GM12878 (cell line): ENCODE data around the gene SIL1. TPM values are rescaled to one million over a fixed set of nuclear protein-coding genes. Genes with fewer than 3 reads are reported as not detected.

Experiments used
- ATAC-seq: fragments of 200-7000 bp; cut with Tn5 transposase; 3 replicates; pipeline ENCODE4 v1.9.1; 2020; ENCODE audit warnings: mild to moderate bottlenecking, moderate library complexity
- BruUV-seq: library from RNA; stranded (reverse); fragments of 400-500 nt; replicated peaks from 2 replicates; lab custom pipeline; 2021; lab: Mats Ljungman, UMichigan
- CTCF ChIA-PET: fragments of 300-600 bp; sonication (Branson Sonifier 250); formaldehyde crosslinking; extraction: SDS; loops from one replicate; lab custom pipeline; 2021; ENCODE audit warnings: inconsistent platforms; lab: Yijun Ruan, JAX
- POLR2A ChIA-PET: fragments of 350-600 bp; formaldehyde crosslinking; extraction: SDS; loops from one replicate; lab custom pipeline; 2021; ENCODE audit warnings: inconsistent platforms; lab: Charles Lee
- RAD21 ChIA-PET: fragments of 300-600 bp; sonication (Branson Sonifier 250); formaldehyde crosslinking; loops from one replicate; lab custom pipeline; 2023; ENCODE audit warnings: antibody characterized with exemption; ENCODE audit not compliant: unreplicated experiment; lab: Charles Lee
- SMC1A ChIA-PET: fragments of 300-600 bp; sonication (Branson Sonifier 250); formaldehyde crosslinking; loops from one replicate; lab custom pipeline; 2023; ENCODE audit not compliant: unreplicated experiment, uncharacterized antibody; lab: Charles Lee
- DNase-seq: peaks from one replicate; pipeline ENCODE4 v3.0.0-alpha.2; 2011; ENCODE audit warnings: low read depth, low spot score
- FAIRE-seq: peaks from 3 replicates; lab custom pipeline; 2011; peaks lifted over from hg19 to GRCh38; lab: Jason Lieb, UNC
- H2AFZ ChIP-seq: 2 replicates; pipeline ENCODE4 v1.6.0; 2011; ENCODE audit warnings: low read depth, low read length, control low read depth; ENCODE audit not compliant: control insufficient read depth
- H3K27ac ChIP-seq: 2 replicates; pipeline ENCODE4 v1.5.1; 2011; ENCODE audit warnings: control low read depth; ENCODE audit not compliant: control insufficient read depth, insufficient read depth
- H3K27me3 ChIP-seq, 2 experiments: replicated peaks in 1 of 2; 2 replicates each; pipeline versions ENCODE4 v1.6.0 to v1.6.1; 2011; ENCODE audit warnings: low read length in 1 of 2; ENCODE audit not compliant: control insufficient read depth in 2 of 2, insufficient read depth in 2 of 2
- H3K36me3 ChIP-seq, 2 experiments: 2 replicates each; pipeline ENCODE4 v1.5.1; 2011; ENCODE audit warnings: low read length in 1 of 2; ENCODE audit not compliant: control insufficient read depth in 2 of 2, insufficient read depth in 2 of 2
- H3K4me1 ChIP-seq: 2 replicates; pipeline ENCODE4 v1.6.1; 2011; ENCODE audit warnings: mild to moderate bottlenecking, low read length, moderate library complexity, mixed read lengths; ENCODE audit not compliant: control insufficient read depth, insufficient read depth
- H3K4me2 ChIP-seq: 2 replicates; pipeline ENCODE4 v1.6.0; 2011; ENCODE audit warnings: control low read depth; ENCODE audit not compliant: control insufficient read depth, insufficient read depth
- H3K4me3 ChIP-seq: fragments of 200-600 bp; sonication (generic); 2 replicates; pipeline ENCODE4 v1.5.1; 2016
- H3K79me2 ChIP-seq: 2 replicates; pipeline ENCODE4 v1.6.0; 2011; ENCODE audit warnings: low read length; ENCODE audit not compliant: control insufficient read depth, insufficient read depth
- H3K9ac ChIP-seq: 2 replicates; pipeline ENCODE4 v1.8.0; 2011; ENCODE audit warnings: low read length, control low read depth, mixed read lengths; ENCODE audit not compliant: control insufficient read depth, insufficient read depth
- H3K9me3 ChIP-seq: replicated peaks from 3 replicates; pipeline ENCODE4 v1.5.1; 2011; ENCODE audit warnings: mild to moderate bottlenecking, low read length; ENCODE audit not compliant: control insufficient read depth, insufficient read depth
- H4K20me1 ChIP-seq: 2 replicates; pipeline ENCODE4 v1.6.0; 2011; ENCODE audit not compliant: control insufficient read depth, insufficient read depth
- BMI1 ChIP-seq: fragments of 450-650 bp; IDR thresholded peaks from 2 replicates; pipeline ENCODE4 v1.6.1; 2016; ENCODE audit warnings: mild to moderate bottlenecking, moderate library complexity, borderline replicate concordance
- CEBPB ChIP-seq, 2 experiments: fragments of 150-350 bp in 1 of 2; IDR thresholded peaks; 2 replicates each; pipeline ENCODE4 v1.6.1; 2012 to 2014; ENCODE audit warnings: low read depth in 2 of 2, low read length in 2 of 2, borderline replicate concordance in 1 of 2, inconsistent platforms in 1 of 2
- FOXK2 ChIP-seq: fragments of 450-650 bp; IDR thresholded peaks from 2 replicates; pipeline ENCODE4 v1.6.1; 2017; ENCODE audit warnings: mild to moderate bottlenecking, moderate library complexity
- FOXM1 ChIP-seq: IDR thresholded peaks from 2 replicates; pipeline ENCODE4 v1.6.1; 2012; ENCODE audit warnings: low read depth, mild to moderate bottlenecking, inconsistent platforms, low read length, moderate library complexity
- IKZF2 ChIP-seq, 2 experiments: fragments of 450-650 bp; IDR thresholded peaks; 2 replicates each; pipeline ENCODE4 v1.6.1; 2017; ENCODE audit warnings: mild to moderate bottlenecking in 2 of 2, moderate library complexity in 2 of 2
- JUND ChIP-seq: IDR thresholded peaks from 2 replicates; pipeline ENCODE4 v1.6.1; 2012; ENCODE audit warnings: low read depth, mild to moderate bottlenecking, low read length, improper control_type of control experiment, moderate library complexity
- LARP7 ChIP-seq: fragments of 450-650 bp; IDR thresholded peaks from 2 replicates; pipeline ENCODE4 v1.6.1; 2017; ENCODE audit warnings: mild to moderate bottlenecking
- NFYA ChIP-seq: IDR thresholded peaks from 2 replicates; pipeline ENCODE4 v1.6.1; 2011; ENCODE audit warnings: low read depth, mild to moderate bottlenecking, low read length, improper control_type of control experiment, borderline replicate concordance
- PAX5 ChIP-seq: IDR thresholded peaks from 2 replicates; pipeline ENCODE4 v1.6.1; 2011; ENCODE audit warnings: low read depth, low read length, borderline replicate concordance
- POLR2AphosphoS5 ChIP-seq: IDR thresholded peaks from 2 replicates; pipeline ENCODE4 v1.6.1; 2011; ENCODE audit warnings: mild to moderate bottlenecking, low read length, inconsistent platforms
- USF1 ChIP-seq: IDR thresholded peaks from 2 replicates; pipeline ENCODE4 v1.6.1; 2011; ENCODE audit warnings: borderline replicate concordance, low read depth, mild to moderate bottlenecking, moderate library complexity, mixed read lengths, low read length; ENCODE audit not compliant: insufficient read depth; ENCODE audit errors: extremely low read length
- ZBTB4 ChIP-seq: fragments of 450-650 bp; formaldehyde crosslinking; IDR thresholded peaks from 2 replicates; pipeline ENCODE4 v1.4.0; 2022; ENCODE audit warnings: mild to moderate bottlenecking, moderate library complexity
- ZNF217 ChIP-seq: fragments of 450-650 bp; IDR thresholded peaks from 2 replicates; pipeline ENCODE4 v1.6.1; 2017; ENCODE audit warnings: antibody characterized with exemption, mild to moderate bottlenecking
- ZNF24 ChIP-seq: fragments of 450-650 bp; IDR thresholded peaks from 2 replicates; pipeline ENCODE4 v1.6.1; 2017; ENCODE audit warnings: antibody characterized with exemption, mild to moderate bottlenecking
- WGBS: methylation state at CpG from one replicate; pipeline ENCODE4 v1.1.6; 2016; ENCODE audit warnings: low lambda C conversion rate; ENCODE audit not compliant: insufficient replicate concordance, insufficient coverage; ENCODE audit errors: missing lambda C conversion rate; 5-methylcytosine and 5-hydroxymethylcytosine counted together
- in situ Hi-C: fragments of 300-500 bp; cut with MboI; formaldehyde crosslinking; loops from 9 replicates; pipeline ENCODE4 v1.14.3; 2018; ENCODE audit warnings: mixed read lengths
- intact Hi-C: fragments of 100-400 bp; cut with micrococcal nuclease; formaldehyde crosslinking; loops from one replicate; pipeline ENCODE4 v1.14.2; 2022; ENCODE audit not compliant: unreplicated experiment
- polyA plus RNA-seq, 11 experiments: library from polyadenylated mRNA; depleted of rRNA in 4 of 11; unstranded in 6 of 11; stranded (reverse) in 5 of 11; fragments of >200 nt; fragmentation: Nextera tagmentation in 4 of 11; fragmentation: Illumina TruSeq in 1 of 11; extraction: Ambion mirVana in 4 of 11; extraction: Trizol in 1 of 11; gene quantifications; 1 replicate in 1 of 11; 2 replicates in 10 of 11; pipeline versions ENCODE4 v1.2.1 to v1.2.3, GENCODE V29; 2011 to 2016; ENCODE audit warnings: inconsistent platforms in 2 of 11, missing spikeins in 2 of 11, low read depth in 1 of 11
- total RNA-seq, 4 experiments: library from RNA; depleted of rRNA in 3 of 4; stranded (reverse); fragments of >200 nt in 3 of 4; fragmentation: Illumina TruSeq in 1 of 4; extraction: Trizol in 1 of 4; gene quantifications; 2 replicates each; pipeline versions ENCODE4 v1.2.1 to v1.2.3, GENCODE V29; 2013 to 2021
- TF ChIP-seq, protein P1 (sequence below): IDR thresholded peaks from 2 replicates; pipeline ENCODE4 v1.6.1; 2012; ENCODE audit warnings: low read length, inconsistent platforms
- TF ChIP-seq, protein P2 (sequence below): IDR thresholded peaks from 2 replicates; pipeline ENCODE4 v1.6.1; 2011; ENCODE audit warnings: mild to moderate bottlenecking, low read depth, low read length, moderate library complexity; ENCODE audit not compliant: insufficient replicate concordance

The SIL1 gene
- total and polyA plus RNA-seq, 10 of the 15 experiments (the other 5 are each of a cell fraction or from before 2014, with no cell fraction given): 4.1 to 49.8 (median 29.4) TPM

GRCh38 chr5:138914338-138914737 lies 283.8 kb downstream of the SIL1 start:
- ChIA-PET CTCF (no interaction called here), SMC1A (interaction anchor here (1.2 kb wide), 1 partner anchor 9 kb away, joined by 3 read pairs; no protein-coding TSS in a partner anchor), RAD21 (no interaction called here), POLR2A (no interaction called here)
- no TSS peak for BruUV-seq
- in situ Hi-C loops (no loop called here), intact Hi-C loops (no loop called here)
- Histone ChIP-seq H2AFZ (no peak overlapping the region), H3K4me2 (no peak overlapping the region), H3K79me2 (no peaks in the 10 kb centered on the region), H3K4me1 (no peaks in the 10 kb centered on the region), H3K4me3 (no peak overlapping the region), H3K36me3 (no peaks in the 10 kb centered on the region; a peak in 1 of 4 replicates), H3K9me3 (no peaks in the 10 kb centered on the region), H3K27ac (no peak overlapping the region), H3K9ac (no peak overlapping the region), H4K20me1 (no peaks in the 10 kb centered on the region), H3K27me3 (no peaks in the 10 kb centered on the region)
- TF ChIP-seq POLR2AphosphoS5 (no peak), JUND (no peak), LARP7 (no peak), FOXK2 (no peak), ZBTB4 (CRISPR knock-in tag) (no peak), IKZF2 (IDR thresholded peaks at IDR 0.05) (no peak), CEBPB (IDR thresholded peaks at IDR 0.05; ENCODE audit: borderline replicate concordance in 1 of 2, low read depth in 2 of 2, low read length in 2 of 2) (no peak), ZNF217 (no peak), FOXM1 (no peak), USF1 (no peak), PAX5 (no peak), ZNF24 (no peak), NFYA (no peak), BMI1 (no peak)
- TF ChIP-seq, protein P1, sequence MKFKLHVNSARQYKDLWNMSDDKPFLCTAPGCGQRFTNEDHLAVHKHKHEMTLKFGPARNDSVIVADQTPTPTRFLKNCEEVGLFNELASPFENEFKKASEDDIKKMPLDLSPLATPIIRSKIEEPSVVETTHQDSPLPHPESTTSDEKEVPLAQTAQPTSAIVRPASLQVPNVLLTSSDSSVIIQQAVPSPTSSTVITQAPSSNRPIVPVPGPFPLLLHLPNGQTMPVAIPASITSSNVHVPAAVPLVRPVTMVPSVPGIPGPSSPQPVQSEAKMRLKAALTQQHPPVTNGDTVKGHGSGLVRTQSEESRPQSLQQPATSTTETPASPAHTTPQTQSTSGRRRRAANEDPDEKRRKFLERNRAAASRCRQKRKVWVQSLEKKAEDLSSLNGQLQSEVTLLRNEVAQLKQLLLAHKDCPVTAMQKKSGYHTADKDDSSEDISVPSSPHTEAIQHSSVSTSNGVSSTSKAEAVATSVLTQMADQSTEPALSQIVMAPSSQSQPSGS: no peak
- TF ChIP-seq, protein P2, sequence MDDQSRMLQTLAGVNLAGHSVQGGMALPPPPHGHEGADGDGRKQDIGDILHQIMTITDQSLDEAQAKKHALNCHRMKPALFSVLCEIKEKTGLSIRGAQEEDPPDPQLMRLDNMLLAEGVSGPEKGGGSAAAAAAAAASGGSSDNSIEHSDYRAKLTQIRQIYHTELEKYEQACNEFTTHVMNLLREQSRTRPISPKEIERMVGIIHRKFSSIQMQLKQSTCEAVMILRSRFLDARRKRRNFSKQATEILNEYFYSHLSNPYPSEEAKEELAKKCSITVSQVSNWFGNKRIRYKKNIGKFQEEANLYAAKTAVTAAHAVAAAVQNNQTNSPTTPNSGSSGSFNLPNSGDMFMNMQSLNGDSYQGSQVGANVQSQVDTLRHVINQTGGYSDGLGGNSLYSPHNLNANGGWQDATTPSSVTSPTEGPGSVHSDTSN: no peak
- FAIRE-seq (no peak), ATAC-seq (no peak), DNase-seq (no peak)
- 100% methylated on average over 3 of the region's 3 CpGs for WGBS
